Endodermal cell (in vitro differentiated cells): ENCODE results near the gene FEM1C. TPM values are rescaled to one million over a fixed set of nuclear protein-coding genes. Genes with fewer than 3 reads are reported as not detected.
A peak's percentile ranks its signal among the peaks of the same experiment; 100 is the strongest.

Source experiments
- DNase-seq: peaks from one replicate; pipeline ENCODE4 v3.0.0-alpha.2; 2017
- H3K27ac ChIP-seq: 2 replicates; pipeline ENCODE4 v1.5.1; 2013; ENCODE audit warnings: mild to moderate bottlenecking, low read depth, low read length, moderate library complexity
- H3K27me3 ChIP-seq: 2 replicates; pipeline ENCODE4 v1.6.1; 2013; ENCODE audit warnings: mild to moderate bottlenecking, low read length, moderate library complexity; ENCODE audit not compliant: insufficient read depth, control insufficient read depth, poor library complexity, severe bottlenecking
- H3K36me3 ChIP-seq: 2 replicates; pipeline ENCODE4 v1.7.0; 2013; ENCODE audit warnings: mild to moderate bottlenecking, low read length, moderate library complexity; ENCODE audit not compliant: control insufficient read depth, insufficient read depth
- H3K4me1 ChIP-seq: one replicate; pipeline ENCODE4 v1.7.0; 2013; ENCODE audit warnings: low read length; ENCODE audit not compliant: control insufficient read depth, insufficient read depth
- H3K4me3 ChIP-seq: 2 replicates; pipeline ENCODE4 v1.5.1; 2013; ENCODE audit warnings: mild to moderate bottlenecking, low read length, moderate library complexity
- H3K9ac ChIP-seq: 2 replicates; pipeline ENCODE4 v1.6.1; 2013; ENCODE audit warnings: mild to moderate bottlenecking, low read length, moderate library complexity; ENCODE audit not compliant: poor library complexity, severe bottlenecking; ENCODE audit errors: extremely low read depth
- H3K9me3 ChIP-seq: 2 replicates; pipeline ENCODE4 v1.6.1; 2013; ENCODE audit warnings: mild to moderate bottlenecking, low read length, moderate library complexity; ENCODE audit not compliant: control insufficient read depth
- H3K27ac Mint-ChIP-seq: 2 replicates; pipeline ENCODE4 v1.8.0; 2020; ENCODE audit warnings: mixed read lengths
- H3K27me3 Mint-ChIP-seq: 2 replicates; pipeline ENCODE4 v1.8.0; 2021; ENCODE audit warnings: mild to moderate bottlenecking, mixed read lengths; ENCODE audit not compliant: insufficient read depth
- H3K36me3 Mint-ChIP-seq: 2 replicates; pipeline ENCODE4 v1.8.0; 2020; ENCODE audit warnings: low read depth, mixed read lengths
- H3K4me1 Mint-ChIP-seq: 2 replicates; pipeline ENCODE4 v1.8.0; 2020; ENCODE audit warnings: mixed read lengths
- H3K4me3 Mint-ChIP-seq: 2 replicates; pipeline ENCODE4 v1.8.0; 2020; ENCODE audit warnings: mild to moderate bottlenecking, moderate library complexity, mixed read lengths
- H3K9me3 Mint-ChIP-seq: 2 replicates; pipeline ENCODE4 v1.8.0; 2020; ENCODE audit warnings: mild to moderate bottlenecking, mixed read lengths
- CTCF ChIP-seq: fragments of 200-600 bp; sonication (generic); conservative IDR thresholded peaks from 2 replicates; pipeline ENCODE4 v1.5.0; 2021; ENCODE audit warnings: antibody characterized with exemption, mild to moderate bottlenecking
- WGBS, 2 experiments: methylation state at CpG; one replicate each; pipeline versions ENCODE4 v1.1.5 to v1.1.7; 2013; ENCODE audit warnings: missing lambda C conversion rate in 2 of 2, mixed read lengths in 1 of 2; ENCODE audit not compliant: insufficient coverage in 1 of 2, insufficient read length in 1 of 2; 5-methylcytosine and 5-hydroxymethylcytosine counted together
- total RNA-seq, 2 donors: library from RNA; stranded (reverse); fragmentation: NEBNext Ultra II Directional in 1 of 2; extraction: Animal tissue kit (Norgen Biotek cat#: 25700) in 1 of 2; gene quantifications; 2 replicates in 1 of 2; 3 replicates in 1 of 2; pipeline ENCODE4 v1.2.1, GENCODE V29; 2021

The FEM1C gene
- total RNA-seq, 2 donors from 2014 or later: 12.3 to 14.4 TPM

GRCh38 chr5:115526604-115527003 is 18.0 kb downstream of the FEM1C start:
- Mint-ChIP-seq H3K27me3 (no peaks in the 10 kb centered on the region), H3K4me3 (no peak overlapping the region), H3K9me3 (no peaks in the 10 kb centered on the region), H3K4me1 (no peaks in the 10 kb centered on the region), H3K27ac (no peak overlapping the region), H3K36me3 (peaks cover 17% of the 10 kb centered on the region)
- Histone ChIP-seq H3K27ac (no peak overlapping the region), H3K4me3 (no peak overlapping the region), H3K36me3 (peaks cover 46% of the 10 kb centered on the region), H3K9me3 (no peaks in the 10 kb centered on the region), H3K9ac (no peak overlapping the region), H3K4me1 (no peaks in the 10 kb centered on the region), H3K27me3 (no peaks in the 10 kb centered on the region)
- DNase-seq: no peak
- no peak for TF ChIP-seq CTCF
- WGBS, 2 experiments: 85% methylated on average over 2 of the region's 2 CpGs; no CpG with 5 or more reads in 1 of the 2 experiments

- DNase-seq: no peak
- H3K9ac ChIP-seq: no peak overlapping the region
- H3K4me1 ChIP-seq: no peaks in the 10 kb centered on the region
- no peaks in the 10 kb centered on the region for H3K27me3 Mint-ChIP-seq
- H3K9me3 Mint-ChIP-seq: no peaks in the 10 kb centered on the region
- H3K4me3 ChIP-seq: no peak overlapping the region
- H3K27me3 ChIP-seq: no peaks in the 10 kb centered on the region
- no peak overlapping the region for H3K27ac ChIP-seq
- H3K4me1 Mint-ChIP-seq: no peaks in the 10 kb centered on the region
- H3K9me3 ChIP-seq: no peaks in the 10 kb centered on the region
- peaks cover 56% of the 10 kb centered on the region for H3K36me3 ChIP-seq
- WGBS, 2 experiments: 83 to 100% methylated on average over 2 to 6 of the region's 6 CpGs
- peaks cover 17% of the 10 kb centered on the region for H3K36me3 Mint-ChIP-seq
- H3K4me3 Mint-ChIP-seq: no peak overlapping the region
- H3K27ac Mint-ChIP-seq: no peak overlapping the region
- TF ChIP-seq CTCF: no peak
Measured at GRCh38 chr5:115524199-115524847, 20.3 kb downstream of the FEM1C start.

- TF ChIP-seq CTCF: no peak
- H3K4me1 ChIP-seq: no peaks in the 10 kb centered on the region
- no peak overlapping the region for H3K9ac ChIP-seq
- Mint-ChIP-seq H3K27ac (peak overlapping the region; percentile 19), H3K27me3 (no peaks in the 10 kb centered on the region), H3K9me3 (no peaks in the 10 kb centered on the region), H3K36me3 (peaks cover 16% of the 10 kb centered on the region), H3K4me1 (no peaks in the 10 kb centered on the region), H3K4me3 (no peak overlapping the region)
- no peak overlapping the region for H3K4me3 ChIP-seq
- DNase-seq: no peak
- no peaks in the 10 kb centered on the region for H3K9me3 ChIP-seq
- no peaks in the 10 kb centered on the region for H3K27me3 ChIP-seq
- no peak overlapping the region for H3K27ac ChIP-seq
- peaks cover 56% of the 10 kb centered on the region for H3K36me3 ChIP-seq
Measured at GRCh38 chr5:115522832-115523403, 21.7 kb downstream of the FEM1C start.
